GM21423 (cell line): ENCODE data around the gene TMCC2.
"Not testable (repeated sequence)": the region's sequence is repeated elsewhere in the genome, so short reads cannot be mapped to it uniquely, and the experiment has no call there.

Experiments
- ATAC-seq: cut with Tn5 transposase; IDR thresholded peaks from one replicate; pipeline ENCODE4 v1.9.1; 2021; ENCODE audit warnings: mild to moderate bottlenecking, moderate library complexity; ENCODE audit not compliant: unreplicated experiment

TMCC2 gene

GRCh38 chr1:205275916-205276688, 48.4 kb downstream of the TMCC2 start:
- ATAC-seq, result no peak

DNA sequence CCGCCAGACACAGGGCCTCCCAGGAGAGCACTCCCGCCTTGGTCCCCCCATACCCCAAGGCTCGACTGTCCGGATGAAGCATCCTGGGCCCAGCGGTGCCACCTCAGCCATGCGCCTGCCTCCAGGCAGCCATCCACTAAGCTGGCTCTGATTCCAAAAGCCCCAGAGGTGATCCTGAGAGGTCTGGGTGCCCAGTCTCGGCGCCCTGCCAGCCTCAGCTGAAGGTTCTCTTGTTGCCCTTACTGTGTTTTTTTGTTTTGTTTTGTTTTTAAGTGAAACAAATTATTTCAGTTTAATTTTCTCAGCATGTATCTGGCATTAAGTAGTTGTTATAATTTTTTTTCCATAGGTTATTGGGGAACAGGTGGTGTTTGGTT, 48.9 kb downstream of the TMCC2 start:
- ATAC-seq, result no peak

DNA sequence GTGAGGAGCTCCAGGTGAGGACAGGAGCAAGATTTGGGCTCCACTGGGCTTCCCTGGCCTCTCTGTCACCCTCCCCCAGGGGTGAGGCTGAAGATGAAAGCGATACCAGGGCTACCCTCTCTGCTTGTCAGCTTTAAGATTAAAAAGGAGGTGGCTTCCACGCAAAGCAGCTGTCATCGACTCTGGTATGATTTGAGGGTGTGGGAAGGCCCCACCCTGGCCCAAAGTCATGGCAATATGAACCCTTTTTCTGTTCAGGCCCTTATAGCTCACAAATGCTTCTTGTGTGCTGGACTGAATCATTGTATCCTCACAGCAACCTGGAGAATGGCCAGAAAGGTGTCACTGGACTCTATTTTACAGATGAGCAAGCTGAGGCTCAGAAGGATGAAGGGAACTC, 52.2 kb downstream of the TMCC2 start:
- no peak for ATAC-seq

- not testable (repeated sequence) for ATAC-seq
These were observed 53.1 kb downstream of the TMCC2 start for GRCh38 chr1:205280666-205281395.

DNA sequence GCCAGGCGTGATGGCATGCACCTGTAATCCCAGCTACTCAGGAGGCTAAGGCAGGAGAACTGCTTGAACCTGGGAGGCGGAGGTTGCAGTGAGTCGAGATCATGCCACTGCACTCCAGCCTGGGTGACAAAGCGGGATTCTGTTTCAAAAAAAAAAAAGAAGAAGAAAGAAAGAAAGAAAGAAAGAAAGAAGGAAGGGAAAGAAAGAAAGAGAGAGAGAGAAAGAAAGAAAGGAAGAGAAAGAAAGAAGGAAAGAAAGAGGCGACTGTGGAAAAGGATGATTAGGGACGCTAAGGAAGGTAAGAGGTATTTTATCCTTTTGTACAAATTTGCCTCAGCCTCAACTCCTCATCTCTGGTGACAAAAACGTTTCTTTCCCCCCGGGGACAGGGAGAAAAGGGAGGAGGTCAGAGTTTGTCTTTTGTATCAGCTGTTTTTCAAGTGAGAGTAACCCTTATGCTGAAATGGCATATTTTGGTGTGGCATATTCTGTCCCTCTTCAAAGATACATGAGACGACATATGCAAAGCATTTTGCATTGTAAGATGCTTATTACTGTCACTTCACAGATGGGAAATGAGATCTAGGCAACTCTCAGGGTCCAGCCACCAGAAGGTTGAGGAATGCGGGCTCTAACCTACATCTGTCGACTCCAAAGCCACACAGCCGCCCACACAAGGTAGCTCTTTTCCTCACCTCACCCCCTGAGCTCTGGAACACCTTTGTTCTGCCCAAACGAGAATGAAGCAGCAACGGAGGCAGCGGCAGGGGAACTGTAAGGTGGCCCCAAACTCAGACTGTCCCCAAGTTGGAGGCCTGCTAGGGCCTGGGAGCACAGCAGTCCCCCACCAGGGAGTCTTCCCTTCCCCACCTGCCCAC, 55.8 kb downstream of the TMCC2 start:
- no peak for ATAC-seq

GRCh38 chr1:205284420-205285144, 56.8 kb downstream of the TMCC2 start:
- no peak for ATAC-seq

GRCh38 chr1:205285381-205286101, 57.8 kb downstream of the TMCC2 start:
- peak; percentile 28 for ATAC-seq

GRCh38 chr1:205286335-205286950, 58.7 kb downstream of the TMCC2 start:
- peak; percentile 31 for ATAC-seq

- no peak for ATAC-seq
These were observed 59.3 kb downstream of the TMCC2 start for GRCh38 chr1:205287076-205287475.

DNA sequence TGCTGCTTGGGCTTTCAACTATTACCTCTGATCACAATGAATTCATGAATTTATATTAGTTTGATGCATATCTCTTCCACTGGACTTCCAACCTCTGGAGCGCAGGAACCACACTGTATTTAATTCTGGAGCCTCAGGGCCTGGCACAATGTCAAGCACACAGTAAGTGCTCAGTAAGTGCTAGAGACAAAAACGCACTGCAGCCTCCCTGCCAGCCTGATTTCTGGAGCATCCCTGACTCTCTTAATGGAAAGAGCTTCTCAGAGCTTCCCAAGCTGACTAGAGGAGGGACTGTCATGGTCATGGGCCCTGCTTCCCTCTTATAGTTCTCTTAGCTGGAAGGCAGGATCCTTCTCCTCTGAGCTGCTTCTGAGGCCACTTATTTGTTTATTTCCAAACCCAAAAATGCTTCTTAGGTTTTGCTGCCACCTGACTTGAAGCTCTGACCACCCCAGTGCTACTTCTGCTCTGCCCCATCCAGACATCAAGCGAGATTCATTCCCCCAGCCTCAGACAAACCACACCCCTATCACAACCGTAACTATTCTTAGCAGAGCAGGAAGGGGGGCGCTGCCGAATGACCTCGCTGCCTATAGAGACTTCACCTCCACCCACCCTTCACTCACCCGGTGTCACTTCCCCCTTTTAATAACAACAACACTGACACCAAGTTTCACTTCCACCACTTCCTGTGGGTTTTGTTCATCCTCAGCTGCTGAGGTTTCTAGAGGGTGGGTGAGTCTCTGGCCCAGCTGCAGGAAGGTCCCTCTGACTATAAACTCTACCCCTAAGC, 60.2 kb downstream of the TMCC2 start:
- ATAC-seq, result peak; percentile 82

GRCh38 chr1:205291596-205291995, 63.9 kb downstream of the TMCC2 start:
- no peak for ATAC-seq

DNA sequence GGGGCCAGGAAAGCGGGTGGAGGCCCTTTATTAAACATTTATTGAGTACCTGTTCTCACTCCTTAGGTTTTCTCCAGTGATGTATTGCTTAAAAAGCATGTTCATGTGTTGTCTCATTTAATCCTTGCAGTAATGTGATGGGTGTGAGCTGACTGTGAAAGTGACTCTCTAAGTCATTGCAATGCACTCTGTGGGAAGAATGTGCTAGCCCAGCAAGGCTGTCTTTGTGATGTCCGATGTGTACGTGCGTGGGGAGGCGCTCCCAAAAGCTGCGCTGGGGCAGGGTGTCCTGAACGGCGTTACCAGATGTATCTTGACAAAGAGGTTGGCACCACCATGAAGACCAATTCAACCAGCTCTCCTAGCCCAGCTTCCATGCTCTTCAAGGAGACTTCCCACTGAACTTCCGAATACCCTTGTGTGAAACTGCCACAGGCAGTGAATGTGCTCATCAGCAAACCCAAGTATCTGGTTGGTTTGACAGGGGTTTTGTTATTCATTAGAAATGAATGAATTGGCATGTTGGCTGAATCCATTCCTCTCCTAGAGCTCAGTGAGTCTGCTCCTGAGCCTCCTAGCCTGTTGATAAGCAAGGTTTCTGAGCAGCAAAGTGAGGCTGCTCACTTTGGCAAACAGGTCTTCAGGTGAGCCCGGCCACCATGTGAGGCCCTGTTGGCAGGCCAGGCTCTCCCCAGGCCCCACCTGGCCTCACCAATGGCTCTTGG, 65.8 kb downstream of the TMCC2 start:
- ATAC-seq, result no peak

GRCh38 chr1:205294175-205294917, 66.6 kb downstream of the TMCC2 start:
- no peak for ATAC-seq

DNA sequence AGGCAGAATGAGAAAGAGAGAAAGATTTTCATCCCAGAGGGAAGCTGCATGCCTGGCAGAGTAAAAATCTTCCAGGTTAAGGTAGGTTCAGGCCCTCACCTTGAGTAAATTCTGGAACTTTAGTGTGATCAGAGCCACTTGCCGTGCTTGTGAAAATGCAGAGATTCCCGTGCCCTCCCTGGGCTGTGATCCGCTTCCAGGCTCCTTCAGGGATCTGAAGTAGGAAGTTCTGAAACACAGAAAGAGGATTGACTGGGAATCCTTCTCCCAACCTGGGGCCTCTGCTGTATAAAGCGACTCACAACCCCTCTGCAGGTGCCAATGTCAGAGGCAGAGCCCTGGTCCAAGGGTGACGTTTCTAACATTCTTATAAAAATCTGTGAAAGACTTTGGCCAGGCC, 67.2 kb downstream of the TMCC2 start:
- ATAC-seq, result no peak

DNA sequence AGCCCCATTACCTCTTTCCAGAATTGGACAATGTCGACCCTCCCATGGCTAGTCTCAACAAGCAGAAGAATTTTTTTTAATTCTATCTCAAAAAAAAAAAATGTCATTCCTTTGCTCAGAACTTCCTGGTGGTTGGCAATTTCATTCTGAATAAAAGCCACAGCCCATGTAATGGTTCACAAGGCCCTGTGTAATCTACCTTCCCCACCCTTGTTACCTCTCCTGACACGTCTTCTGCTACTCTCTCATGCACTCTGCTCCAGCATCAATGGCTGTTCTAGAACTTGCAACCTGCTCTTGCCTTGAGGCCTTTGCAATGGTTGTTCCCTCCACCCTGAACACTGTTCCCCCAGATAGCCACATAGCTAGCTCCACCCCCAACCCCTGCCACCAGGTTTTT, 68.4 kb downstream of the TMCC2 start:
- no peak for ATAC-seq

DNA sequence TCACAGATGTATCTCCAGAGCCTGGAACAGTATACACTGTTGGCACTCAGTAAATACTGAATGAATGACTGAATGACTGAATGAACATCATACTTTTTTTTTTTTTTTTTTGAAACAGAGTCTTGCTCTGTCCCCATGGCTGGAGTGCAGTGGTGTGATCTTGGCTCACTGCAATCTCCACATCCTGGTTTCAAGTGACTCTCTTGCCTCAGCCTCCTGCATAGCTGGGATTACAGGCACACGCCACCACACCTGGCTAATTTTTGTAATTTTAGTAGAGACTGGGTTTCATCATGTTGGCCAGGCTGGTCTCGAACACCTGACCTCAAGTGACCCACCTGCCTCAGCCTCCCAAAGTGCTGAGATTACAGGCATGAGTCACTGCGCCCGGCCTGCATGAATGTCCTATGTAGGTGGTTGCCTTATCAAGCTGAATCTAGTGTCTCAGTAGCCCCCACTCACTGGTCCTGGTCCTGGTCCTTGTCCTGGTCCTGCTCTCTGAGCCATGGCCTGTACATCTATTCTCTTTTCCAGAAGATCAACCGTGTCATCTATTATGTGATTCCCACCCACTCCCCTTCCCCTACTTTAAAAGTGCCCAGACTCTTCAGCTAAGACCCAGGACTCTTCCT, 69.9 kb downstream of the TMCC2 start:
- not testable (repeated sequence) for ATAC-seq
